B cell (primary cell): Measurements from ENCODE around the gene PPP1R14D. TPM values are rescaled to one million over a fixed set of nuclear protein-coding genes. Genes with fewer than 3 reads are reported as not detected.

Experiments
- ATAC-seq: fragments of 200-7000 bp; cut with Tn5 transposase; one replicate; pipeline ENCODE4 v1.10.0; 2021; ENCODE audit warnings: low read depth, mild to moderate bottlenecking, moderate number of reproducible peaks, moderate library complexity
- CTCF ChIA-PET: fragments of 350-600 bp; sonication (Branson Sonifier 250); formaldehyde crosslinking; loops from one replicate; lab custom pipeline; 2021; ENCODE audit warnings: antibody characterized with exemption, inconsistent platforms; lab: Charles Lee
- POLR2A ChIA-PET: fragments of 350-600 bp; sonication (Branson Sonifier 250); formaldehyde crosslinking; loops from one replicate; lab custom pipeline; 2021; ENCODE audit warnings: antibody characterized with exemption; lab: Charles Lee
- DNase-seq: peaks from one replicate; pipeline ENCODE4 v3.0.0; 2013
- H2AFZ ChIP-seq: 2 replicates; pipeline ENCODE4 v1.6.1; 2012; ENCODE audit warnings: mild to moderate bottlenecking, low read depth, low read length; ENCODE audit not compliant: insufficient read depth, poor library complexity, severe bottlenecking
- H3K27ac ChIP-seq, 2 donors: 1 replicate in 1 of 2; 2 replicates in 1 of 2; pipeline ENCODE4 v1.5.1; 2012 to 2013; ENCODE audit warnings: low read length in 2 of 2, mild to moderate bottlenecking in 2 of 2, moderate library complexity in 1 of 2
- H3K27me3 ChIP-seq, 4 experiments: fragments of 200-600 bp in 1 of 4; sonication (generic) in 1 of 4; replicated peaks in 1 of 4; 1 replicate in 2 of 4; 2 replicates in 2 of 4; pipeline versions ENCODE4 v1.6.1 to v1.7.0; 2013 to 2016; ENCODE audit warnings: low read length in 3 of 4, mild to moderate bottlenecking in 2 of 4, mixed read lengths in 1 of 4, moderate library complexity in 1 of 4; ENCODE audit not compliant: insufficient read depth in 4 of 4, control insufficient read depth in 3 of 4; ENCODE audit errors: control extremely low read depth in 1 of 4
- H3K36me3 ChIP-seq, 2 experiments: replicated peaks in 1 of 2; 1 replicate in 1 of 2; 2 replicates in 1 of 2; pipeline versions ENCODE4 v1.6.1 to v1.7.1; 2013; ENCODE audit warnings: low read length in 1 of 2; ENCODE audit not compliant: insufficient read depth in 2 of 2, control insufficient read depth in 1 of 2; ENCODE audit errors: control extremely low read depth in 1 of 2, extremely low read depth in 1 of 2
- H3K4me1 ChIP-seq, 2 donors: fragments of 200-600 bp in 1 of 2; sonication (generic) in 1 of 2; 1 replicate in 1 of 2; 2 replicates in 1 of 2; pipeline versions ENCODE4 v1.5.1 to v1.6.1; 2013 to 2017; ENCODE audit warnings: low read length in 2 of 2; ENCODE audit not compliant: control insufficient read depth in 2 of 2, insufficient read depth in 2 of 2
- H3K4me2 ChIP-seq: replicated peaks from 2 replicates; pipeline ENCODE3; 2012; ENCODE audit warnings: mild to moderate bottlenecking, low read depth, low read length; ENCODE audit not compliant: poor library complexity, severe bottlenecking
- H3K4me3 ChIP-seq, 5 experiments: fragments of 200-600 bp in 1 of 5; sonication (generic) in 1 of 5; 1 replicate in 3 of 5; 2 replicates in 2 of 5; pipeline versions ENCODE4 v1.5.1 to v1.7.0; 2011 to 2016; ENCODE audit warnings: low read length in 4 of 5, mild to moderate bottlenecking in 4 of 5, low read depth in 2 of 5, control low read depth in 1 of 5, moderate library complexity in 1 of 5; ENCODE audit not compliant: insufficient read depth in 1 of 5; ENCODE audit errors: control extremely low read depth in 1 of 5, extremely low read depth in 1 of 5
- H3K79me2 ChIP-seq: fragments of 200-600 bp; sonication (generic); one replicate; pipeline ENCODE4 v1.6.0; 2016; ENCODE audit warnings: low read length; ENCODE audit not compliant: control insufficient read depth, insufficient read depth
- H3K9ac ChIP-seq: fragments of 200-600 bp; sonication (generic); 2 replicates; pipeline ENCODE4 v1.6.1; 2017; ENCODE audit warnings: mild to moderate bottlenecking, low read length, moderate library complexity
- H3K9me3 ChIP-seq, 3 donors: one replicate each; pipeline versions ENCODE4 v1.6.1 to v1.7.1; 2013; ENCODE audit warnings: low read length in 2 of 3; ENCODE audit not compliant: control insufficient read depth in 2 of 3, insufficient read depth in 1 of 3; ENCODE audit errors: control extremely low read depth in 1 of 3
- H4K20me1 ChIP-seq: 2 replicates; pipeline ENCODE4 v1.6.0; 2012; ENCODE audit warnings: mild to moderate bottlenecking, low read length; ENCODE audit not compliant: insufficient read depth, control insufficient read depth, poor library complexity, severe bottlenecking
- H3K27ac Mint-ChIP-seq: one replicate; pipeline ENCODE4 v1.8.0; 2021; ENCODE audit warnings: mixed read lengths
- H3K27me3 Mint-ChIP-seq: one replicate; pipeline ENCODE4 v1.8.0; 2021; ENCODE audit warnings: mixed read lengths
- H3K4me1 Mint-ChIP-seq: one replicate; pipeline ENCODE4 v1.8.0; 2021; ENCODE audit warnings: mixed read lengths
- H3K4me3 Mint-ChIP-seq: one replicate; pipeline ENCODE4 v1.8.0; 2021; ENCODE audit warnings: mixed read lengths
- H3K9me3 Mint-ChIP-seq: one replicate; pipeline ENCODE4 v1.8.0; 2022; ENCODE audit warnings: mixed read lengths; ENCODE audit not compliant: insufficient read depth
- CTCF ChIP-seq: fragments of 200-600 bp; IDR thresholded peaks from one replicate; pipeline ENCODE4 v1.8.0; 2022; ENCODE audit warnings: antibody characterized with exemption, mild to moderate bottlenecking
- EZH2 ChIP-seq: IDR thresholded peaks from 2 replicates; pipeline ENCODE4 v1.6.1; 2012; ENCODE audit warnings: borderline replicate concordance, low read depth, mild to moderate bottlenecking, moderate library complexity, low read length; ENCODE audit not compliant: insufficient read depth, poor library complexity, severe bottlenecking
- WGBS: methylation state at CpG from one replicate; pipeline ENCODE4 v1.1.5; 2013; ENCODE audit warnings: missing lambda C conversion rate; ENCODE audit not compliant: insufficient coverage; 5-methylcytosine and 5-hydroxymethylcytosine counted together
- intact Hi-C: fragments of 100-400 bp; cut with micrococcal nuclease; formaldehyde crosslinking; loops from one replicate; pipeline ENCODE4 v1.10.0; 2022
- polyA plus RNA-seq: library from polyadenylated mRNA; depleted of rRNA; stranded (reverse); fragments of >200 nt; gene quantifications from 2 replicates; pipeline ENCODE4 v1.2.3, GENCODE V29; 2012
- total RNA-seq, 2 donors: library from RNA; stranded (reverse); fragments of 120-200 nt in 1 of 2; gene quantifications; 1 replicate in 1 of 2; 2 replicates in 1 of 2; pipeline versions ENCODE4 v1.2.3 to v1.2.4, GENCODE V29; 2013 to 2022

PPP1R14D gene
- total and polyA plus RNA-seq, 2 donors (not counting 1 experiment from before 2014, with no cell fraction given), result 0.19 TPM; not detected in 1

GRCh38 chr15:40776537-40777141 lies 51.9 kb downstream of the PPP1R14D start:
- no peaks in the 10 kb centered on the region for H3K9me3 Mint-ChIP-seq
- peaks cover 0 to 59% of the 10 kb centered on the region in 2 experiments for H3K36me3 ChIP-seq
- intact Hi-C loops, result no loop called here

More at GRCh38 chr15:40776537-40777141, 51.9 kb downstream of the PPP1R14D start:
- DNase-seq (no peak), ATAC-seq (no peak)
- 95% methylated on average over 11 of the region's 11 CpGs for whole genome bisulfite sequencing
- H3K4me3 Mint-ChIP-seq, result no peak overlapping the region
- no peak overlapping the region for H2AFZ ChIP-seq
- H3K4me3 ChIP-seq, result no peak overlapping the region
- ChIA-PET CTCF (interaction anchor here (1.3 to 8.1 kb wide), 4 partner anchors 10 to 240 kb away, joined by 3 to 177 read pairs (median 5); no protein-coding TSS in a partner anchor), POLR2A (interaction anchor here (0.7 to 1.1 kb wide), 3 partner anchors 12 to 685 kb away, joined by 4 to 9 read pairs (median 4); partner anchors contain the start of gene GCHFR)
- H3K9me3 ChIP-seq, result no peaks in the 10 kb centered on the region
- H3K79me2 ChIP-seq, result peaks cover 12% of the 10 kb centered on the region
- H3K27ac ChIP-seq, result no peak overlapping the region
- no peaks in the 10 kb centered on the region for H4K20me1 ChIP-seq
- H3K27ac Mint-ChIP-seq, result no peak overlapping the region
- peaks cover 6 to 11% of the 10 kb centered on the region in 2 donors for H3K4me1 ChIP-seq
- no peak overlapping the region for H3K4me2 ChIP-seq
- no peaks in the 10 kb centered on the region for H3K27me3 ChIP-seq
- peaks cover 8% of the 10 kb centered on the region for H3K4me1 Mint-ChIP-seq
- TF ChIP-seq CTCF (no peak), EZH2 (no peak)
- H3K9ac ChIP-seq, result no peak overlapping the region
- no peaks in the 10 kb centered on the region for H3K27me3 Mint-ChIP-seq
